Left lung (tissue), 14 donors: ENCODE measurements around the gene RSRC1. TPM values are rescaled to one million over a fixed set of nuclear protein-coding genes. Genes with fewer than 3 reads are reported as not detected.
"Not testable (repeated sequence)": the region's sequence is repeated elsewhere in the genome, so short reads cannot be mapped to it uniquely, and the experiment has no call there.

Experiments used
- ATAC-seq: fragments of 200-7000 bp; cut with Tn5 transposase; one replicate; pipeline ENCODE4 v1.9.1; 2020; ENCODE audit warnings: moderate library complexity
- DNase-seq, 4 donors: peaks; one replicate each; pipeline ENCODE4 v3.0.0-alpha.2; 2013 to 2020
- H3K27ac ChIP-seq, 2 donors: fragments of 200-600 bp; sonication (generic) in 1 of 2; one replicate each; pipeline versions ENCODE4 v1.5.0 to v1.8.0; 2020 to 2021
- H3K27me3 ChIP-seq, 2 donors: fragments of 200-600 bp; sonication (generic) in 1 of 2; one replicate each; pipeline versions ENCODE4 v1.5.0 to v1.8.0; 2020 to 2021
- H3K36me3 ChIP-seq, 2 donors: fragments of 200-600 bp; sonication (generic) in 1 of 2; one replicate each; pipeline versions ENCODE4 v1.5.0 to v1.8.0; 2020 to 2021
- H3K4me1 ChIP-seq, 2 donors: fragments of 200-600 bp; one replicate each; pipeline ENCODE4 v1.8.0; 2021
- H3K4me3 ChIP-seq, 2 donors: fragments of 200-600 bp; sonication (generic) in 1 of 2; one replicate each; pipeline versions ENCODE4 v1.5.0 to v1.8.0; 2020 to 2021; ENCODE audit warnings: mild to moderate bottlenecking in 1 of 2
- H3K9me3 ChIP-seq, 2 donors: fragments of 200-600 bp; sonication (generic) in 1 of 2; one replicate each; pipeline versions ENCODE4 v1.5.0 to v1.8.0; 2020 to 2021
- CTCF ChIP-seq, 2 donors: fragments of 200-600 bp; sonication (generic) in 1 of 2; IDR thresholded peaks; one replicate each; pipeline versions ENCODE4 v1.5.0 to v1.8.0; 2021; ENCODE audit warnings: antibody characterized with exemption in 2 of 2
- intact Hi-C, 2 donors: fragments of 100-400 bp; cut with DNase I; formaldehyde crosslinking; loops; one replicate each; pipeline versions ENCODE4 v1.11.2 to v1.14.2; 2022
- long read RNA-seq, 12 donors: library from polyadenylated mRNA in 2 of 12; unstranded in 2 of 12; transcript quantifications; one replicate each; pipeline ENCODE4 v2.0.0 and lab custom pipeline, GENCODE V29; 2019 to 2026
- polyA plus RNA-seq, 6 donors: library from polyadenylated mRNA; unstranded; fragments of 120-200 nt; gene quantifications; one replicate each; pipeline ENCODE4 v1.2.1, GENCODE V29; 2013; ENCODE audit not compliant: insufficient read length in 6 of 6
- total RNA-seq, 2 donors: library from RNA; stranded (reverse); fragmentation: NEBNext Ultra II Directional; extraction: Animal tissue kit (Norgen Biotek cat#: 25700); gene quantifications; one replicate each; pipeline ENCODE4 v1.2.1, GENCODE V29; 2021
- donor health status: DM: no; HTN: yes; CAD: no.
- donor health status: DM: no; HTN: no; CAD: no.

Gene RSRC1
- total RNA-seq (10 to 100 TPM; 25.2 to 26.3 TPM), polyA plus RNA-seq (10 to 100 TPM; 23.7 to 30.7 (median 29.4) TPM)
- long read RNA-seq, donor 1, partial matches to known transcripts, result 0 of 4 reads
- long read RNA-seq, donor 1, other reads (novel, unspliced or antisense), result 0 of 4 reads
- long read RNA-seq, donor 2, partial matches to known transcripts, result 0 of 5 reads
- long read RNA-seq, donor 2, other reads (novel, unspliced or antisense), result 0 of 5 reads
- long read RNA-seq, donor 3, partial matches to known transcripts, result 0 of 1 reads
- long read RNA-seq, donor 3, other reads (novel, unspliced or antisense), result 0 of 1 reads
- long read RNA-seq, donor 4, partial matches to known transcripts, result 8 of 12 reads
- long read RNA-seq, donor 4, other reads (novel, unspliced or antisense), result 2 of 12 reads
- long read RNA-seq, donor 5, partial matches to known transcripts, result 0 of 2 reads
- long read RNA-seq, donor 5, other reads (novel, unspliced or antisense), result 0 of 2 reads
- long read RNA-seq, donor 6, partial matches to known transcripts, result 0 of 1 reads
- long read RNA-seq, donor 6, other reads (novel, unspliced or antisense), result 0 of 1 reads
- long read RNA-seq, donor 7, partial matches to known transcripts, result 0 of 3 reads
- long read RNA-seq, donor 7, other reads (novel, unspliced or antisense), result 0 of 3 reads
- long read RNA-seq, donor 8, partial matches to known transcripts, result 0 of 5 reads
- long read RNA-seq, donor 8, other reads (novel, unspliced or antisense), result 0 of 5 reads
- long read RNA-seq, donor 9, result 0 reads
- long read RNA-seq, donor 10, partial matches to known transcripts, result 8 of 9 reads
- long read RNA-seq, donor 10, other reads (novel, unspliced or antisense), result 1 of 9 reads
- long read RNA-seq, donor 11, partial matches to known transcripts, result 0 of 4 reads
- long read RNA-seq, donor 11, other reads (novel, unspliced or antisense), result 0 of 4 reads
- long read RNA-seq, donor 12, partial matches to known transcripts, result 0 of 1 reads
- long read RNA-seq, donor 12, other reads (novel, unspliced or antisense), result 0 of 1 reads

- peak; percentile 81 to 95 (median 90) for DNase-seq
- Histone ChIP-seq H3K27me3 (peaks cover 42 to 45% of the 10 kb centered on the region in 2 donors), H3K4me3 (peak within 1 kb of the TSS; percentile 79 to 85), H3K4me1 (peaks cover 0 to 31% of the 10 kb centered on the region in 2 donors), H3K27ac (peak within 1 kb of the TSS; percentile 73 to 76), H3K36me3 (no peaks in the 10 kb centered on the region), H3K9me3 (peaks cover 0 to 4% of the 10 kb centered on the region in 2 donors)
- ATAC-seq, result peak; percentile 98
- intact Hi-C loops, result no loop called here
- TF ChIP-seq CTCF (IDR thresholded peaks at IDR 0.05), result no peak
These were observed at the start of gene RSRC1 for GRCh38 chr3:158109804-158110657. Gene RSRC1 (plus strand): TSS chr3:158110089. CDS start chr3:158122105, 12,016 bp downstream.

GRCh38 chr3:158065574-158065973, 44.3 kb upstream of the RSRC1 start:
- ATAC-seq, H3K27me3 ChIP-seq, intact Hi-C loops, H3K9me3 ChIP-seq, H3K4me3 ChIP-seq, H3K27ac ChIP-seq, H3K36me3 ChIP-seq, H3K4me1 ChIP-seq, DNase-seq: not testable (repeated sequence)

GRCh38 chr3:158072790-158073189, 37.1 kb upstream of the RSRC1 start:
- Histone ChIP-seq H3K27ac (no peak overlapping the region), H3K36me3 (no peaks in the 10 kb centered on the region), H3K4me3 (no peak overlapping the region), H3K4me1 (no peaks in the 10 kb centered on the region), H3K9me3 (no peaks in the 10 kb centered on the region), H3K27me3 (peaks cover 0 to 3% of the 10 kb centered on the region in 2 donors)
- no peak for ATAC-seq
- intact Hi-C loops, result no loop called here
- DNase-seq, result no peak
- TF ChIP-seq CTCF (IDR thresholded peaks at IDR 0.05), result no peak

- H3K36me3 ChIP-seq, result no peaks in the 10 kb centered on the region
- DNase-seq (no peak), ATAC-seq (no peak)
- H3K4me1 ChIP-seq, result no peaks in the 10 kb centered on the region
- no peak for TF ChIP-seq CTCF (IDR thresholded peaks at IDR 0.05)
- intact Hi-C loops, result no loop called here
- peaks cover 0 to 3% of the 10 kb centered on the region in 2 donors for H3K27me3 ChIP-seq
- H3K4me3 ChIP-seq, result no peak overlapping the region
- no peaks in the 10 kb centered on the region for H3K9me3 ChIP-seq
- H3K27ac ChIP-seq, result no peak overlapping the region
These were observed 35.3 kb upstream of the RSRC1 start for GRCh38 chr3:158074591-158074990.

GRCh38 chr3:158079599-158079998, 30.3 kb upstream of the RSRC1 start:
- Histone ChIP-seq H3K27ac (no peak overlapping the region), H3K9me3 (no peaks in the 10 kb centered on the region), H3K4me1 (no peaks in the 10 kb centered on the region), H3K36me3 (no peaks in the 10 kb centered on the region), H3K27me3 (peaks cover 10 to 35% of the 10 kb centered on the region in 2 donors), H3K4me3 (no peak overlapping the region)
- intact Hi-C loops, result no loop called here
- DNase-seq (no peak), ATAC-seq (no peak)
- TF ChIP-seq CTCF (IDR thresholded peaks at IDR 0.05), result no peak
